ENCODE data around the gene RNF31. TPM values are rescaled to one million over a fixed set of nuclear protein-coding genes. Genes with fewer than 3 reads are reported as not detected.
A peak's percentile ranks its signal among the peaks of the same experiment; 100 is the strongest.

Gene RNF31
- total and polyA plus RNA-seq, 7 donors = 43.3 to 81.5 (median 55.7) TPM

DNA sequence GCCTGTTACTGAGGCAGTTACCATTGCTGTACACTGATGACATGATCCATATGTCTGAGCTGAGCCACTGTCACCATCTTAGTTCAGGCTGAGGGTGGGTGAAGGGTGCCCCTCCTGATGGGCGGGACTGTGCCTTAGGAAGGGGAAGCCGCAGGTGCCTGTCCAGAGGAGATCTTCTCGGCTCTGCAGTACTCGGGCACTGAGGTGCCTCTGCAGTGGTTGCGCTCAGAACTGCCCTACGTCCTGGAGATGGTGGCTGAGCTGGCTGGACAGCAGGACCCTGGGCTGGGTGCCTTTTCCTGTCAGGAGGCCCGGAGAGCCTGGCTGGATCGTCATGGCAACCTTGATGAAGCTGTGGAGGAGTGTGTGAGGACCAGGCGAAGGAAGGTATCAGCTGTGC is 3.7 kb downstream of the RNF31 start:
- no peak for TF ChIP-seq CTCF (IDR thresholded peaks at IDR 0.05)
- Histone ChIP-seq H3K27me3 (ENCODE audit: insufficient read depth in 3 of 3, low read length in 2 of 3) (no peaks in the 10 kb centered on the region), H3K4me3 (no peak overlapping the region), H3K4me1 (peaks cover 9% of the 10 kb centered on the region), H3K9me3 (no peaks in the 10 kb centered on the region), H3K36me3 (ENCODE audit: insufficient read depth in 1 of 2, low read depth in 1 of 2) (peaks cover 3 to 75% of the 10 kb centered on the region in 2 donors), H3K27ac (no peak overlapping the region)
- ATAC-seq (no peak), DNase-seq (no peak)
- intact Hi-C loops (cut with DNase I) = no loop called here
- 80 to 90% (median 87%) methylated on average over 9 of the region's 9 CpGs for WGBS, 3 donors

DNA sequence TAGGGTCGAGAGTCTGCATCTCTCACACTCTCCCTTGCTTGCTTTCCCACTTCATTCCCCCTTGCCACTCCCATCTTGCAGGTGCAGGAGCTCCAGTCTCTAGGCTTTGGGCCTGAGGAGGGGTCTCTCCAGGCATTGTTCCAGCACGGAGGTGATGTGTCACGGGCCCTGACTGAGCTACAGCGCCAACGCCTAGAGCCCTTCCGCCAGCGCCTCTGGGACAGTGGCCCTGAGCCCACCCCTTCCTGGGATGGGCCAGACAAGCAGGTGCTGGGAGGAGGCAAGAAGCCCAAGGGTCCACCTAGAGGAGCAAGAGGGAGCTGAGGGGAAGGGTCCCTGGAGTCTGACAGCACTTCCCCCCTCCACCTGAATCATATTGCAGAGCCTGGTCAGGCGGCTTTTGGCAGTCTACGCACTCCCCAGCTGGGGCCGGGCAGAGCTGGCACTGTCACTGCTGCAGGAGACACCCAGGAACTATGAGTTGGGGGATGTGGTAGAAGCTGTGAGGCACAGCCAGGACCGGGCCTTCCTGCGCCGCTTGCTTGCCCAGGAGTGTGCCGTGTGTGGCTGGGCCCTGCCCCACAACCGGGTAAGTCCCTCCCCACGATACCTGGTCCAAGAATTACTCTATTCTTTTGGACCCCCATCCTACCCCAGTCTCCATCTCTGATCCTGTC is 4.2 kb downstream of the RNF31 start:
- ATAC-seq = no peak
- intact Hi-C loops (cut with DNase I) = no loop called here
- peaks cover 8% of the 10 kb centered on the region for H3K4me1 ChIP-seq

DNA sequence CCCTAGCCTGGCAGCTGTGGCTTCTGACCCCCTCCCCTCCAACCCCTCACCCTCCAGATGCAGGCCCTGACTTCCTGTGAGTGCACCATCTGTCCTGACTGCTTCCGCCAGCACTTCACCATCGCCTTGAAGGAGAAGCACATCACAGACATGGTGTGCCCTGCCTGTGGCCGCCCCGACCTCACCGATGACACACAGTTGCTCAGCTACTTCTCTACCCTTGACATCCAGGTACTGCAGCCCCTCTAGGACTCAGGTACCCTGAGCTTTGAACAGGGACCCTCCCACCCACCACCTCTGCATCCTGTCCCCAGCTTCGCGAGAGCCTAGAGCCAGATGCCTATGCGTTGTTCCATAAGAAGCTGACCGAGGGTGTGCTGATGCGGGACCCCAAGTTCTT is 7.8 kb downstream of the RNF31 start:
- ATAC-seq (no peak), DNase-seq (peak in 1 of 2 donors; percentile 44)
- no peak for TF ChIP-seq CTCF (IDR thresholded peaks at IDR 0.05)
- WGBS, 3 donors = 92 to 95% (median 94%) methylated on average over 10 of the region's 10 CpGs
- no peaks in the 10 kb centered on the region for H3K9me3 ChIP-seq
- H3K4me3 ChIP-seq = no peak overlapping the region
- no peak overlapping the region for H3K27ac ChIP-seq
- H3K27me3 ChIP-seq (ENCODE audit: insufficient read depth in 3 of 3, low read length in 2 of 3) = no peaks in the 10 kb centered on the region
- intact Hi-C loops (cut with DNase I) = no loop called here
- peaks cover 3 to 89% of the 10 kb centered on the region in 2 donors for H3K36me3 ChIP-seq (ENCODE audit: insufficient read depth in 1 of 2, low read depth in 1 of 2)
- no peaks in the 10 kb centered on the region for H3K4me1 ChIP-seq

More for the DNA sequence above, 4.2 kb downstream of the RNF31 start:
- no peak for TF ChIP-seq CTCF (IDR thresholded peaks at IDR 0.05)
- H3K4me3 ChIP-seq = no peak overlapping the region
- 88 to 91% (median 90%) methylated on average over 15 to 16 of the region's 16 CpGs for WGBS, 3 donors
- H3K9me3 ChIP-seq = no peaks in the 10 kb centered on the region
- no peaks in the 10 kb centered on the region for H3K27me3 ChIP-seq (ENCODE audit: insufficient read depth in 3 of 3, low read length in 2 of 3)
- H3K36me3 ChIP-seq (ENCODE audit: insufficient read depth in 1 of 2, low read depth in 1 of 2) = peaks cover 3 to 80% of the 10 kb centered on the region in 2 donors
- no peak overlapping the region for H3K27ac ChIP-seq
- peak in 1 of 2 donors; percentile 49 for DNase-seq

- DNase-seq = no peak
- no peak for ATAC-seq
- Histone ChIP-seq H3K9me3 (no peaks in the 10 kb centered on the region), H3K36me3 (ENCODE audit: insufficient read depth in 1 of 2, low read depth in 1 of 2) (peaks cover 3 to 80% of the 10 kb centered on the region in 2 donors), H3K4me1 (peaks cover 12% of the 10 kb centered on the region), H3K27me3 (ENCODE audit: insufficient read depth in 3 of 3, low read length in 2 of 3) (no peaks in the 10 kb centered on the region), H3K4me3 (no peak overlapping the region), H3K27ac (no peak overlapping the region)
- TF ChIP-seq CTCF (IDR thresholded peaks at IDR 0.05) = no peak
- intact Hi-C loops (cut with DNase I) = no loop called here
- 89 to 93% (median 91%) methylated on average over 1 of the region's 1 CpG for WGBS, 3 donors
Observed at GRCh38 chr14:24156840-24157239, 9.5 kb downstream of the RNF31 start.

- Histone ChIP-seq H3K27me3 (ENCODE audit: insufficient read depth in 3 of 3, low read length in 2 of 3) (no peaks in the 10 kb centered on the region), H3K36me3 (ENCODE audit: insufficient read depth in 1 of 2, low read depth in 1 of 2) (peaks cover 3 to 75% of the 10 kb centered on the region in 2 donors), H3K4me1 (peaks cover 16% of the 10 kb centered on the region), H3K9me3 (no peaks in the 10 kb centered on the region), H3K27ac (no peak overlapping the region), H3K4me3 (no peak overlapping the region)
- ATAC-seq (no peak), DNase-seq (peak in 1 of 2 donors; percentile 16)
- 90 to 93% (median 92%) methylated on average over 12 of the region's 12 CpGs for WGBS, 3 donors
- TF ChIP-seq CTCF (IDR thresholded peaks at IDR 0.05) = no peak
- intact Hi-C loops (cut with DNase I) = no loop called here
Observed at GRCh38 chr14:24157331-24157730, 10.0 kb downstream of the RNF31 start.
